Natural killer cell treated with Interleukin-12 subunit alpha and Interleukin-12 subunit beta and Interleukin-15 and Interleukin-18, amount 100 ng/mL, for 72 hours (primary cell): ENCODE results near the gene CTTNBP2. TPM values are rescaled to one million over a fixed set of nuclear protein-coding genes. Genes with fewer than 3 reads are reported as not detected.

Source experiments
- ATAC-seq, 2 donors: fragments of 150-1000 bp; cut with Tn5 transposase in 1 of 2; sonication (Bioruptor Pico), chemical (Tn5 transposase) in 1 of 2; 2 replicates each; pipeline ENCODE4 v1.10.0; 2021
- DNase-seq: peaks from one replicate; pipeline ENCODE4 v3.0.0; 2022; ENCODE audit warnings: low spot score
- H3K27ac Mint-ChIP-seq, 2 donors: 1 replicate in 1 of 2; 2 replicates in 1 of 2; pipeline ENCODE4 v1.8.0; 2022; ENCODE audit warnings: mixed read lengths in 2 of 2, mild to moderate bottlenecking in 1 of 2, moderate library complexity in 1 of 2
- H3K27me3 Mint-ChIP-seq, 2 donors: 1 replicate in 1 of 2; 2 replicates in 1 of 2; pipeline ENCODE4 v1.8.0; 2022; ENCODE audit warnings: mixed read lengths in 2 of 2
- H3K36me3 Mint-ChIP-seq: one replicate; pipeline ENCODE4 v1.8.0; 2022; ENCODE audit warnings: mixed read lengths
- H3K4me1 Mint-ChIP-seq, 2 donors: 1 replicate in 1 of 2; 2 replicates in 1 of 2; pipeline ENCODE4 v1.8.0; 2022; ENCODE audit warnings: low read depth in 2 of 2, mixed read lengths in 2 of 2, mild to moderate bottlenecking in 1 of 2
- H3K4me3 Mint-ChIP-seq: one replicate; pipeline ENCODE4 v1.8.0; 2022; ENCODE audit warnings: mixed read lengths
- H3K9me3 Mint-ChIP-seq: 2 replicates; pipeline ENCODE4 v1.8.0; 2022; ENCODE audit warnings: mixed read lengths
- total RNA-seq, 2 donors: library from RNA; stranded (reverse); gene quantifications; one replicate each; pipeline ENCODE4 v1.2.3, GENCODE V29; 2022

The CTTNBP2 gene
- total RNA-seq, 2 donors from 2014 or later = 0.14 TPM; not detected in 1

DNA sequence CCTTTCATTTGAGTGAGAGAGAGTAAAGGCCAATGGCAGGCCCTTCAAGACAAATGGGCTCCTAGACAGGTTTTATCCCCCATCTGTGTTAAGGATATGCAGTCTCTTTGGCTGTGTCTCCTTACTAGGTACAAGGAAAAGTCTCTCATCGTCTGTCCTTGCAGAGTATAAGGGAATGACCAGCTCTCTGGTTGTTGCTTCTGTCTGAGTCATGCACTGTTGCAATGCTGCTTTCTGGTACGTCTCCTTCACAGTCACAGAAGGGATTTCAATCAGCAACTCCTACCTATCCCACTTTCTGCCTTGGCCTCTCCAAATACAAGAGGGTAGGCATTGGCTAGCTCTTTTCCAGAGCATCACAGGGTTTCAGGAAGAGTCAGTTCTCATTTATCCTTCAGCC, 48.1 kb downstream of the CTTNBP2 start:
- H3K9me3 Mint-ChIP-seq = peaks cover 4% of the 10 kb centered on the region
- no peak overlapping the region for H3K27ac Mint-ChIP-seq
- H3K4me1 Mint-ChIP-seq = no peaks in the 10 kb centered on the region
- H3K36me3 Mint-ChIP-seq = no peaks in the 10 kb centered on the region
- H3K4me3 Mint-ChIP-seq = no peak overlapping the region
- no peaks in the 10 kb centered on the region for H3K27me3 Mint-ChIP-seq
- DNase-seq = no peak
- ATAC-seq = no peak

DNA sequence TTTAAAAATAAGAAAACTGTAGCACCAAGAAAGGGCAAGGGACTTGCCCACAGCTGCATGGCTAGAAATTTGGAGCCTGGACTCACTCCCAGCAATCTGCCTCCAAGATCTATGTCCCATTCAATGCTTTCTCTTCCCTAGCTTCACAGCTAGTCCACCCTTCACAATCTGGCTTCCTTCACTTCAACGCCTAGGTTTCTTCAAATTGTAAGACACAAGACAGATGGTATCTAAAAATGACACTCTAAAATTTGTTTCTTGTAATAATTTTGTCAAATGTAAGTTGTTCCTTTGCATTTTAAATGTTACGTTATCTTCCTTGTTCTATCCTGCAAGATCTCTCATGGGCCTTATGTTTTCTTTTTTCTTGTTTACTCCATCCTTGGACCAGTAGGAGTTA, 48.6 kb downstream of the CTTNBP2 start:
- Mint-ChIP-seq H3K4me3 (no peak overlapping the region), H3K4me1 (no peaks in the 10 kb centered on the region), H3K36me3 (no peaks in the 10 kb centered on the region), H3K9me3 (peaks cover 4% of the 10 kb centered on the region), H3K27me3 (no peaks in the 10 kb centered on the region), H3K27ac (no peak overlapping the region)
- ATAC-seq = no peak
- no peak for DNase-seq

DNA sequence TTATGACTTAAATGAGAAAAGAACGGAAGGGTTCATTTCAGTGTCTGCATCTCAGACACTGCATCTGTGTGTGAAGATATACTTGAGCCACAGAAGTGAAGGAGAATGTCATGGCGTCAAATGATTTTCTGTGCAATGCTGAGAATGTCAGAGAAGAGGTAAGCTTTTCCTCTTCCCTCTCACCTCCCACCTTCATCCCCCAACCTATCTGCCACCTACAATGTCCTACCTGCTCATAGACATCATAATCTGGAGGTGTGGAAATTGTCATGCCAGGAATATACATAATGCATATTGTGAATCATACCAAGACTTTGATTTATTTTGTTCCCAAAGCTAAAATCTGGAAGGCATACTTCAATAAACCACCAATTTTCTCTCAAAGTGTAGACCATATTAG, 53.7 kb downstream of the CTTNBP2 start:
- H3K27me3 Mint-ChIP-seq = no peaks in the 10 kb centered on the region
- H3K36me3 Mint-ChIP-seq = no peaks in the 10 kb centered on the region
- H3K4me1 Mint-ChIP-seq = no peaks in the 10 kb centered on the region
- DNase-seq (no peak), ATAC-seq (no peak)
- H3K4me3 Mint-ChIP-seq = no peak overlapping the region
- no peak overlapping the region for H3K27ac Mint-ChIP-seq
- H3K9me3 Mint-ChIP-seq = peaks cover 4% of the 10 kb centered on the region

DNA sequence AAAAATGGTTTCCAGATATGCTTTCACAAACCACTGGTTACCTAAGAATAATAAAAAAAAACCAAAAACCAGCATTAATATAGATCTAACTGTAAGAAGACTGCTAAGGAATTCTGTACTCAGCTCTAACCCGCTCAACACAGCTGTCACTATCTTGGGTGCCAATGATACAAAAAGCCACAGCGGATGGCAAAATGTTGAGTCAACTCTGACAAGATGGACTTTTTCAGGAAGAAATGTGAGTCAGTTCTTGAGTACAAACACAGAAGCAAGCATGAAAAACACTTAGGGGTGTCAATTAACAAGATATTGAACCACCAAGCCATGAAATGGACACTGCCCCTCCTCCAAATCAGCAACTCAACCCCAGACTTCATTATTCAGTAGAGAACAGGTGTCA, 55.0 kb downstream of the CTTNBP2 start:
- DNase-seq (no peak), ATAC-seq (no peak)
- H3K27me3 Mint-ChIP-seq = no peaks in the 10 kb centered on the region
- no peaks in the 10 kb centered on the region for H3K36me3 Mint-ChIP-seq
- H3K9me3 Mint-ChIP-seq = no peaks in the 10 kb centered on the region
- no peaks in the 10 kb centered on the region for H3K4me1 Mint-ChIP-seq
- no peak overlapping the region for H3K27ac Mint-ChIP-seq
- H3K4me3 Mint-ChIP-seq = no peak overlapping the region

DNA sequence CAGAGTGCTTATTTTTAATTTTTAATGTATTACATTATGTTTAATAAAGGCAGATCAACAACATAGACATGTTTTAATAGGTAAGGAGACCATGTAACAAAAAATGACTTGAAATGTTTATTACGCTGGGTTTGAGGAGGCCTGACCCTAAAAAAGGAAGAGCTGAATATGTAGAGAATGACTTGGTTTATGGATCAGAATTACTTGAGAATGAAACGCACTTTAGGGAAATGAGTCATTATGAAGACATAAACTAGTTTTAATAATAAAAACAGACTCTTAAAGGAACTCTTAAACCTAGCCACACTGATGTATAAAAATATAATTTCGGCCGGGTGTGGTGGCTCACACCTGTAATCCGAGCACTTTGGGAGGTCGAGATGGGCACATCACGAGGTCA, 56.5 kb downstream of the CTTNBP2 start:
- Mint-ChIP-seq H3K36me3 (no peaks in the 10 kb centered on the region), H3K27me3 (no peaks in the 10 kb centered on the region), H3K4me1 (no peaks in the 10 kb centered on the region), H3K27ac (no peak overlapping the region), H3K9me3 (no peaks in the 10 kb centered on the region), H3K4me3 (no peak overlapping the region)
- no peak for ATAC-seq
- DNase-seq = no peak

DNA sequence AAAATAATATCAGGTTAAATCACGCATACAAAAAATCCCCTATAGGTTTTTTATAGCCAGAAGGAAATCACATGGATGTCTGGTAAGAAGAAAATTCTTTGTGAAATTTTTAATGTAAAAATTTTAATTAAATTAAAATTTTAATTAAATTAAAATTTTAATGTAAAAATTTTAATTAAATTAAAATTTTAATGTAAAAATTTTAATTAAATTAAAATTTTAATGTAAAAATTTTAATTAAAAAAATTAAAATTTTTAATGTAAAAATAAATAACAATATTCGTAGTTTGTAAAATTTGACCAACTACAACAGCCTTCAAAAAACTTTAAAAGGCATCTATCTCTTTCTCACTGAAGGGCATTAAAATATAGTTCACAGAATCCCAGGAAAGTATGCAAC, 61.5 kb downstream of the CTTNBP2 start:
- H3K27ac Mint-ChIP-seq = no peak overlapping the region
- H3K4me3 Mint-ChIP-seq = no peak overlapping the region

DNA sequence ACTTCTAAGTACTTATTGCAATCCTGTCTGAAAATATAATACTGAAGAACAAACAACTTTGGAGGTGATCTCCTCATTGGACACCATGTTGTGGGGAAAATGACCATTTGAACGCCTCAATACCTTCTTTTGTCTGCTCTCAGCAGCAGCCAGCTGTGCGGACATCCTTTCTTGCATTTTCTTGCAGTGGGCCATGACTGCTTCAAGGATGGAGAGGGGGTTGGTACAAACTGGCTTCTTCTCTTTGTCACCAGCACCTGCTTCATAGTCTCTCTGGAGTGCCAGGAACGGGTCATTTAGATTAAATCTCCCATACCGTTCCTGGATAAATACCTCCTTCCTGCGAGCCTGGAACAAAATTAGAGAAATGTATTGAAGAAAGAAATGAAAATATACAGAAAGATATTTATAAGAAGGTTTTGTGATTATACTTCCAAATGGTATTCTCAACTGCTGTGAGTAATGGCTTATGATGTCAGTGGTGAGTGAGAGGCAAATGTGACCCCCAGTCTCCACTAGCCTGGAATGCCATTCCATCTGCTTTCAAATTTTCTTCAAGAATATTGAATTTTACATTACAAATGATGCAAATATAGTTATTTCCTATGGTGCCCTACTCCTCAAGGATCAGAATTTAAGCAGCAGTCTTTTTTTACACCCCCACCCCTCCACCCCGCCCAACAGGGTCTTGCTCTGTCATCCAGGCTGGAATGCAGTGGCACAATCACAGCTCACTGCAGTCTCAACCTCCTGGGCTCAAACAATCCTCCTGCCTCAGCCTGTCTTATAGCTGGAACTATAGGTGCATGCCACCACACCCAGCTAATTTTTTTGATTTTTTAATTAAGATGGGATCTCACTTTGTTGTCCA, 62.4 kb downstream of the CTTNBP2 start:
- Mint-ChIP-seq H3K27ac (no peak overlapping the region), H3K36me3 (no peaks in the 10 kb centered on the region), H3K27me3 (no peaks in the 10 kb centered on the region), H3K4me1 (no peaks in the 10 kb centered on the region), H3K9me3 (no peaks in the 10 kb centered on the region), H3K4me3 (no peak overlapping the region)
- DNase-seq = no peak
- no peak for ATAC-seq

More for the DNA sequence above, 61.5 kb downstream of the CTTNBP2 start:
- Mint-ChIP-seq H3K27me3 (no peaks in the 10 kb centered on the region), H3K4me1 (no peaks in the 10 kb centered on the region), H3K9me3 (no peaks in the 10 kb centered on the region), H3K36me3 (no peaks in the 10 kb centered on the region)
- ATAC-seq (no peak), DNase-seq (no peak)

DNA sequence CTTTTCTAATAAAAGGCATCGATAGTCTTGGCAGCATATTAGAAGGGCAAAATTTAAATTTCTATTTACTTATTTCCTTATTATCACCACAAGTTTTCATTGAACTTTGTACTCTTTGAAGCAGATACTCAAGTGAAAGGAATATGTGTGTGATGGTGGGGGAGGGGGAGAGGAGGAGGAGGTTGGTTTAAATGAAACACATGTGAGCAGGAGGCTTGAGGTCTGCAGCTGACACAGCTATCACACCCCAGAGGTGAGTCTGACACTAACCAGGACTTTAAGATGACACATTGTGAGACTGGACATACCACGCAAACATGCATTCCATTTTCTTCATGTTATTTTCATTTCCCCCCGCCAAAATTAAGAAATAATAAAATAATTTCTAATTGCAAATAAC, 63.3 kb downstream of the CTTNBP2 start:
- H3K9me3 Mint-ChIP-seq = no peaks in the 10 kb centered on the region
- H3K4me3 Mint-ChIP-seq = no peak overlapping the region
- H3K27ac Mint-ChIP-seq = no peak overlapping the region
- no peaks in the 10 kb centered on the region for H3K4me1 Mint-ChIP-seq
- no peaks in the 10 kb centered on the region for H3K27me3 Mint-ChIP-seq
- no peaks in the 10 kb centered on the region for H3K36me3 Mint-ChIP-seq
- no peak for ATAC-seq
- DNase-seq = no peak

DNA sequence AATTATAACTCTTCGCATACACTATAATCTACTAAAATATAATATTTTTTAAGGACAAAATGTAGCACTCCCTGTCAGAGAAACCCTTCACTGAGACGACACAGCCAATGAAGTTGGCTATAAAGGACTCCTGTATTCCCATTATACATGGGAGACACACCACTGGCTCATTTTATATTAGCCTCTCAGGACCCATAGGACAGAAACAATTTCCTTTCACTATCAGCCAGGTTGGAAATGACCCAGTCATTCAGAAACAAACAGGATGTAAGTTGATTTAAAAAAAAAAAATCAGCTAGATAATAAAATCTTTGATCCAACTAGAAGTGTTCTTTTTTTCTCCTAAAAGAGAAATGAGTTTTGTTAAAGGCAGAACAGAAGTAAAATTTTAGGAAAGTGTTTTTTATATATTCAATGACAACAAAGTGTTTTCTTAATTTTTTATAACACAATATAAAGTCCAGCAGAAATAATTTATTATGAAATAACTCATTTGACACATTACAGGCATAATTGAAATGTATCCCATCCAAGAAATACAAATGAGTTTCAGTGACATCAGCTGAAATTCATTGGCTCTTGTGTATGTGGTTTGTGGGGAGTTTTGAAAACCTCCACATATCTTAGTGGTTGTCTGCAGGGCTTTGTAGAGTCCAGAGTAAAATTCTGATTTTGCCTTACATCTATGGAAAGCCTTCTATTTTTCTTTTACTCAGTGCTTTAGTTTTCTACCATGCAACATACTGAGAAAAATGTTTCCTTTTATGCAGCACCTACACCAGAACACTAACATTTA, 64.1 kb downstream of the CTTNBP2 start:
- ATAC-seq (no peak), DNase-seq (no peak)
- no peak overlapping the region for H3K27ac Mint-ChIP-seq
- H3K4me1 Mint-ChIP-seq = no peaks in the 10 kb centered on the region
- H3K9me3 Mint-ChIP-seq = peaks cover 3% of the 10 kb centered on the region
- H3K4me3 Mint-ChIP-seq = no peak overlapping the region
- H3K27me3 Mint-ChIP-seq = no peaks in the 10 kb centered on the region
- no peaks in the 10 kb centered on the region for H3K36me3 Mint-ChIP-seq

DNA sequence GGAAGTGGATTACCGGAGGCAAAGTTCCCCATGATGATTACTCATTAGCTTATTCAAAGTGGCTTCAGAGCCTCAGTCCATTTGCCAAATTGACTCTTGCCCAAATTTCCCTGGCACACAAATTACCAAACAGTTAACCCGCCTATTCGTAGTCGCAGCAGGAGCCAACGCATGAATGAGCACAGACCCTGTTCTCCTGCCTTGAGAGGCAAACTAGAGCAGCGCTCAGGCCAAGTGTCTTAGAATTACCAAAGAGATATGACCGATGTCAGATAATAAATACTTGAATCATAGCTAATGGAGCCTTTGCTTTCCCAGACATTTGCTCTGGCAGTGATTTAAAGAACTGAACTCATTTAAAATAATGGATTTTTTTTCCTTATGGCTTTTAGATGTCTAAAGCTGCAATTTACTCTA, 64.9 kb downstream of the CTTNBP2 start:
- no peak for DNase-seq
- Mint-ChIP-seq H3K36me3 (no peaks in the 10 kb centered on the region), H3K27ac (no peak overlapping the region), H3K9me3 (peaks cover 3% of the 10 kb centered on the region), H3K4me3 (no peak overlapping the region), H3K4me1 (no peaks in the 10 kb centered on the region), H3K27me3 (no peaks in the 10 kb centered on the region)
- ATAC-seq = no peak

DNA sequence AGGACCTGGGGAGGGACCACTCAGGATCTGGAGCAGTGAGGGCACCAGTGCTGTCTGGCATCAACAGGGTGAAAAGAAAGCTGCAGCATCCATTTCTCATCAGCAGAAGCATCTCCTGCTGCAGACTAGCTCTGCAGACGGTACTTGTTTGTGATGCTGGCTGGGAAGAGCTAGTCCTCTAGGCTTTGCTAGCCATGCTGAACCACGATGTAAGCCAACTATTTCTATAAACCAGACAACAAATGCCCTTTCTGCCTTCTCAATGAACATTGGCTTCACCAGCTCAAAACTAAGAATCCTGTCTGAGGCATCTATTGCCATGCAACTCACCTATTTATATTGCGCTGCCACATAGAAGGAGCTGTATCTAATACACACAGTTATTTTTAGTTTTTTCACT, 65.6 kb downstream of the CTTNBP2 start:
- no peak overlapping the region for H3K4me3 Mint-ChIP-seq
- peaks cover 6% of the 10 kb centered on the region for H3K9me3 Mint-ChIP-seq
- DNase-seq = no peak
- H3K27me3 Mint-ChIP-seq = no peaks in the 10 kb centered on the region
- ATAC-seq = no peak
- no peak overlapping the region for H3K27ac Mint-ChIP-seq
- no peaks in the 10 kb centered on the region for H3K4me1 Mint-ChIP-seq
- no peaks in the 10 kb centered on the region for H3K36me3 Mint-ChIP-seq

DNA sequence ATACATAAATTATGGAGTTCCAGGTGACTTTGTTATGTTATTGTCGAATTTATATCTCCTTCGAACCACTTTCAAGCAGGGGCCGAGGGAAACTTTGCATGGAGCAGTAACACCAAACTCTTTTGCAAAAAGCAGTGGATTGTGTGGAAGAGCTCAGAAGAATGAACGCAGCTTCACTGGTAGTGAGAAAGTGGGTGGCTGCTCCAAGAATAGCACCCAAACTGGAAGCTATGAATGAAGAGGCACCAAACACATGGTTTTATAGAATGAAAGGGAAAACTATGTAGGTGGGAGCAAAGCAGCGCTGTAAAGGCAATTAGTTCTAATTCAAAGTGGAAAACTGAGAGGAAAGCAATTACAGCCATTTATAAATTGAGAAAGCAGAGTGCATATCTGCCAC, 67.2 kb downstream of the CTTNBP2 start:
- no peak overlapping the region for H3K4me3 Mint-ChIP-seq
- no peak overlapping the region for H3K27ac Mint-ChIP-seq
- no peak for DNase-seq
- H3K27me3 Mint-ChIP-seq = no peaks in the 10 kb centered on the region
- ATAC-seq = no peak
- no peaks in the 10 kb centered on the region for H3K4me1 Mint-ChIP-seq
- no peaks in the 10 kb centered on the region for H3K36me3 Mint-ChIP-seq
- H3K9me3 Mint-ChIP-seq = peaks cover 6% of the 10 kb centered on the region

DNA sequence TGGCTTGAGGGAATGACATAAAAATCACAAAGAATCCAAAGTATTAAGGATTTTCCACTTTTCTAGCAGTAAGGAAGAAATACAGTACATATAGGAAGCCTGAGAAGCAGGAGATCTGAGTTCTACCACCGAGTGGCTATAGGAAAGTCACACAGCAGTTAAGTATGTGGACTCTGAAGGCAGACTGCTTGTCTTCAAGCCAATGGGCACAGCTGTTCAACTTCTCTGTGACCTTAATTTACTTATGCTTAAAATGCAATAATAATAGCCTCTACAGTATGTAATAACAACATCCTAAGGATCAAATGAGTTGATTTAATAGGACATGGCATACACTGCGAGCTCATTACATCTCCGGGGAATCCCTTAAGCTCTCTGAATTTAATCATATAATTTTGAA, 68.0 kb downstream of the CTTNBP2 start:
- no peak for DNase-seq
- H3K9me3 Mint-ChIP-seq = peaks cover 6% of the 10 kb centered on the region

DNA sequence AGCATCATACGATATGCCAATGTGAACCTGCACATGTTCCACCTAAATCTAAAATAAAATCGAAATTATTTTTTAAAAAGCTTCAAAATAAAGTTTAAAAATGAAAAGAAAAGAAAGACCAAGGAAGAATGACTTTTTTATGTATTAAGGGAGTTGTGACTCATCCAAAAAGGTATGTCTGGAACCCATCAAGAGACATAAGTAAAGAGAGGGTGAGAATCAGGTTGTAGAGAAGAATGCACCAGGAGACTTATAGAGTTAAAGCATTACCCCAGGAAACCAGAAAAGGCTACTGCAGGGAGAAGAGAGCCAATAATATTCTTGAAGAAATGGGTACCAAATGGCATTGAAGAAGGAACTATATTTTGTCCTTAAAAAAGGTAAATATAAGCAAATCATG, 69.8 kb downstream of the CTTNBP2 start:
- Mint-ChIP-seq H3K36me3 (no peaks in the 10 kb centered on the region), H3K27me3 (no peaks in the 10 kb centered on the region), H3K9me3 (peaks cover 6% of the 10 kb centered on the region), H3K4me1 (no peaks in the 10 kb centered on the region), H3K27ac (no peak overlapping the region), H3K4me3 (no peak overlapping the region)
- ATAC-seq = no peak
- DNase-seq = no peak

More for the DNA sequence above, 68.0 kb downstream of the CTTNBP2 start:
- Mint-ChIP-seq H3K27me3 (no peaks in the 10 kb centered on the region), H3K27ac (no peak overlapping the region), H3K4me1 (no peaks in the 10 kb centered on the region), H3K36me3 (no peaks in the 10 kb centered on the region), H3K4me3 (no peak overlapping the region)
- no peak for ATAC-seq
